ENCODE data around the gene CSHL1.
"Not testable (repeated sequence)": the region's sequence is repeated elsewhere in the genome, so short reads cannot be mapped to it uniquely, and the experiment has no call there.

Gene CSHL1

GRCh38 chr17:63939884-63940283, 28.8 kb upstream of the CSHL1 start:
- no peak for DNase-seq

GRCh38 chr17:63939401-63939800, 28.3 kb upstream of the CSHL1 start:
- no peak for DNase-seq

- no peak for DNase-seq
Measured at GRCh38 chr17:63937920-63938319, 26.9 kb upstream of the CSHL1 start.

- DNase-seq, result no peak
Measured at GRCh38 chr17:63937319-63937718, 26.3 kb upstream of the CSHL1 start.

GRCh38 chr17:63934183-63935112, 23.4 kb upstream of the CSHL1 start:
- DNase-seq, result no peak

GRCh38 chr17:63933598-63933997, 22.5 kb upstream of the CSHL1 start:
- DNase-seq, result no peak

- DNase-seq, result no peak
Measured at GRCh38 chr17:63932721-63933120, 21.7 kb upstream of the CSHL1 start.

- DNase-seq, result no peak
Measured at GRCh38 chr17:63931981-63932561, 21.0 kb upstream of the CSHL1 start, which contains the start of gene CD79B. Gene CD79B (minus strand): TSS chr17:63932331. CDS start chr17:63932261, 70 bp downstream.

- DNase-seq, result no peak
Measured at GRCh38 chr17:63930951-63931575, 20.0 kb upstream of the CSHL1 start.

- no peak for DNase-seq
Measured at GRCh38 chr17:63929860-63930766, 19.1 kb upstream of the CSHL1 start.

- DNase-seq, result no peak
Measured at GRCh38 chr17:63928966-63929695, 18.1 kb upstream of the CSHL1 start.

GRCh38 chr17:63928172-63928666, 17.2 kb upstream of the CSHL1 start:
- no peak for DNase-seq

GRCh38 chr17:63927464-63928171, 16.6 kb upstream of the CSHL1 start:
- no peak for DNase-seq

- DNase-seq, result no peak
Measured at GRCh38 chr17:63926164-63926563, 15.1 kb upstream of the CSHL1 start.

- DNase-seq, result no peak
Measured at GRCh38 chr17:63925615-63926014, 14.6 kb upstream of the CSHL1 start.

- DNase-seq, result not testable (repeated sequence)
Measured at GRCh38 chr17:63922402-63922801, 11.3 kb upstream of the CSHL1 start.

- not testable (repeated sequence) for DNase-seq
Measured at GRCh38 chr17:63920779-63921178, 9.7 kb upstream of the CSHL1 start.

- DNase-seq, result not testable (repeated sequence)
Measured at GRCh38 chr17:63920050-63920449, 9.0 kb upstream of the CSHL1 start.

GRCh38 chr17:63919311-63919723, 8.3 kb upstream of the CSHL1 start:
- no peak for DNase-seq

GRCh38 chr17:63918789-63919305, 7.8 kb upstream of the CSHL1 start, which contains the start of gene GH1:
Gene GH1 (minus strand): TSS chr17:63918839. CDS start chr17:63918776, 63 bp downstream.
- not testable (repeated sequence) for DNase-seq

- DNase-seq, result no peak
Measured at GRCh38 chr17:63918305-63918704, 7.2 kb upstream of the CSHL1 start.

All from NCI-H1417 treated with DMSO at 0.1 percent for 48 hours (cell line).